ENCODE measurements around the gene CDK5.

GRCh38 chr7:151014950-151015349 is 42.7 kb downstream of the CDK5 start:
- TF ChIP-seq, protein P1, sequence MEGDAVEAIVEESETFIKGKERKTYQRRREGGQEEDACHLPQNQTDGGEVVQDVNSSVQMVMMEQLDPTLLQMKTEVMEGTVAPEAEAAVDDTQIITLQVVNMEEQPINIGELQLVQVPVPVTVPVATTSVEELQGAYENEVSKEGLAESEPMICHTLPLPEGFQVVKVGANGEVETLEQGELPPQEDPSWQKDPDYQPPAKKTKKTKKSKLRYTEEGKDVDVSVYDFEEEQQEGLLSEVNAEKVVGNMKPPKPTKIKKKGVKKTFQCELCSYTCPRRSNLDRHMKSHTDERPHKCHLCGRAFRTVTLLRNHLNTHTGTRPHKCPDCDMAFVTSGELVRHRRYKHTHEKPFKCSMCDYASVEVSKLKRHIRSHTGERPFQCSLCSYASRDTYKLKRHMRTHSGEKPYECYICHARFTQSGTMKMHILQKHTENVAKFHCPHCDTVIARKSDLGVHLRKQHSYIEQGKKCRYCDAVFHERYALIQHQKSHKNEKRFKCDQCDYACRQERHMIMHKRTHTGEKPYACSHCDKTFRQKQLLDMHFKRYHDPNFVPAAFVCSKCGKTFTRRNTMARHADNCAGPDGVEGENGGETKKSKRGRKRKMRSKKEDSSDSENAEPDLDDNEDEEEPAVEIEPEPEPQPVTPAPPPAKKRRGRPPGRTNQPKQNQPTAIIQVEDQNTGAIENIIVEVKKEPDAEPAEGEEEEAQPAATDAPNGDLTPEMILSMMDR (IDR thresholded peaks at IDR 0.05) = no peak
- no peak for TF ChIP-seq POLR2A (IDR thresholded peaks at IDR 0.05)

All from body of pancreas (tissue), 4 donors.